Measurements from ENCODE around the gene PML. TPM values are rescaled to one million over a fixed set of nuclear protein-coding genes. Genes with fewer than 3 reads are reported as not detected.

PML gene
- total and polyA plus RNA-seq, 2 experiments from 2014 or later: 15.7 to 29.9 TPM

DNA sequence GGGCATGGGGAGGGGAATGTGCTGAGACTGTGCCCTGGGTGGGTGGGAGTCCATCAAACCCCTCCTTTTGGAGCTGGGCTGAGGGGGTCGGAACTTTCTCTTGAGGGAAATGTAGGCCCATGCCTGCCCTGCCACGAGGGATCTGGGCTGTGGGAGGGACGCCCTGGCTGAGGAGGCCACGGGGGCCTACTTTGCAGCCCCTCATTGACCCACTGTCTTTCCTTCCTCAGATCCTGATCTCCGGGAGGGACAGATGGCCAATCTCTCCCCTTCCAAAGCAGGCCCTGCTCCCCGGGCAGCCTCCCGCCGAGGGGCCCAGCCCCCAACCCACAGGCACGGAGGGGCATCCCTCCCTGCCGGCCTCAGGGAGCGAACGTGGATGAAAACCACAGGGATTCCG lies 42.9 kb upstream of the PML start:
- H2AFZ ChIP-seq: no peak overlapping the region
- no peak overlapping the region for H3K4me2 ChIP-seq
- no peaks in the 10 kb centered on the region for H3K27me3 ChIP-seq
- peaks cover 14% of the 10 kb centered on the region for H3K4me1 ChIP-seq (ENCODE audit: insufficient read depth)
- H3K36me3 ChIP-seq (replicated peaks; ENCODE audit: insufficient read depth, low read depth): no peaks in the 10 kb centered on the region
- WGBS (ENCODE audit: low lambda C conversion rate, missing lambda C conversion rate): 43% methylated on average over 10 of the region's 13 CpGs
- peak overlapping the region; percentile 88 for H3K27ac ChIP-seq
- H4K20me1 ChIP-seq (ENCODE audit: insufficient read depth, poor library complexity, severe bottlenecking): no peaks in the 10 kb centered on the region
- H3K9me2 ChIP-seq (replicated peaks; ENCODE audit: insufficient read depth): no peaks in the 10 kb centered on the region
- TF ChIP-seq CTCF (IDR thresholded peaks at IDR 0.05; ENCODE audit: poor library complexity) (no peak), EZH2 (IDR thresholded peaks at IDR 0.05; ENCODE audit: borderline replicate concordance) (no peak), EZH2phosphoT487 (IDR thresholded peaks at IDR 0.05; ENCODE audit: low read depth, severe bottlenecking, unreplicated experiment) (no peak)
- H3K9me3 ChIP-seq (ENCODE audit: low read depth): no peaks in the 10 kb centered on the region
- DNase-seq (ENCODE audit: low spot score): no peak
- no peaks in the 10 kb centered on the region for H3K79me2 ChIP-seq
- H3K4me3 ChIP-seq: no peak overlapping the region

DNA sequence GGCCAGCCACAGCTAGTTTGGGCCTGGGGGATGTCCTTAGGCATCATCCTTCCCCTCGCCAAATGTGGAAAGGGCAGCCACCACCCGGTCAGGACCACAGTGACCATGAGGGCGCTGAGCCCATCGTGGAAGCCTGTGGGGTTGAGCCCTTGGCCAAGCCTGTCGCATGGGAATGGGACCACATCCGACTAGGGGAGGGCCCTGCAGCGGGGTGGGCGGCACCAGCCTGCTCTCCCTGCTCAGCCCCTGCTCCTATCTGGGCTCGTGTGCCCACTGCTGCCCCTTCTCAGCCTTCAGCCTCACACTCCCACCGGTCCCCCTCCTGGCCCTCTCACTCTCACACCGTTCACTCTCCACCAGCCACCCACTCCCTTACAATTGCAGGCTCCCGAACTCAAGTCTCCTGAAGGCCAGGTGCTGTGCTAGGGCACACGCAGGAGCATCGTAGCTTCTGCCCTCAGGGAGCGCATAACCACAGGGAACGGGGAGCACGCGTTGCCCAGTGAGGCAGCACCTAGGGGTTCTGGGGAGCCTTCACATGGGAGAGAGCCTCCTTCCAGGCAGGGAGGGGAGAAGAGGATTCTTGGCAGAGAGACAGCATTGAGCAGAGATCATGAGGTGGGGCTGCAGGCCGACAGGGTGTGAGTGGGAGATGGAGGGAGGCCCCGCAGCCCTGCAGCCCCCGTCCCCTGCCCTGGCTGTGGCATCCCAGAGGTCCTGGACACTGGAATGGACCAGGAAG lies 42.2 kb upstream of the PML start:
- WGBS (ENCODE audit: low lambda C conversion rate, missing lambda C conversion rate): 91% methylated on average over 20 of the region's 21 CpGs
- no peak for DNase-seq (ENCODE audit: low spot score)
- Histone ChIP-seq H3K36me3 (replicated peaks; ENCODE audit: insufficient read depth, low read depth) (no peaks in the 10 kb centered on the region), H3K4me1 (ENCODE audit: insufficient read depth) (peaks cover 14% of the 10 kb centered on the region), H3K4me3 (no peak overlapping the region), H4K20me1 (ENCODE audit: insufficient read depth, poor library complexity, severe bottlenecking) (no peaks in the 10 kb centered on the region), H3K4me2 (no peak overlapping the region), H3K9me3 (ENCODE audit: low read depth) (no peaks in the 10 kb centered on the region), H3K27me3 (no peaks in the 10 kb centered on the region), H2AFZ (no peak overlapping the region), H3K27ac (peak overlapping the region; percentile 88), H3K9me2 (replicated peaks; ENCODE audit: insufficient read depth) (no peaks in the 10 kb centered on the region), H3K79me2 (no peaks in the 10 kb centered on the region)
- TF ChIP-seq EZH2 (IDR thresholded peaks at IDR 0.05; ENCODE audit: borderline replicate concordance): no peak

DNA sequence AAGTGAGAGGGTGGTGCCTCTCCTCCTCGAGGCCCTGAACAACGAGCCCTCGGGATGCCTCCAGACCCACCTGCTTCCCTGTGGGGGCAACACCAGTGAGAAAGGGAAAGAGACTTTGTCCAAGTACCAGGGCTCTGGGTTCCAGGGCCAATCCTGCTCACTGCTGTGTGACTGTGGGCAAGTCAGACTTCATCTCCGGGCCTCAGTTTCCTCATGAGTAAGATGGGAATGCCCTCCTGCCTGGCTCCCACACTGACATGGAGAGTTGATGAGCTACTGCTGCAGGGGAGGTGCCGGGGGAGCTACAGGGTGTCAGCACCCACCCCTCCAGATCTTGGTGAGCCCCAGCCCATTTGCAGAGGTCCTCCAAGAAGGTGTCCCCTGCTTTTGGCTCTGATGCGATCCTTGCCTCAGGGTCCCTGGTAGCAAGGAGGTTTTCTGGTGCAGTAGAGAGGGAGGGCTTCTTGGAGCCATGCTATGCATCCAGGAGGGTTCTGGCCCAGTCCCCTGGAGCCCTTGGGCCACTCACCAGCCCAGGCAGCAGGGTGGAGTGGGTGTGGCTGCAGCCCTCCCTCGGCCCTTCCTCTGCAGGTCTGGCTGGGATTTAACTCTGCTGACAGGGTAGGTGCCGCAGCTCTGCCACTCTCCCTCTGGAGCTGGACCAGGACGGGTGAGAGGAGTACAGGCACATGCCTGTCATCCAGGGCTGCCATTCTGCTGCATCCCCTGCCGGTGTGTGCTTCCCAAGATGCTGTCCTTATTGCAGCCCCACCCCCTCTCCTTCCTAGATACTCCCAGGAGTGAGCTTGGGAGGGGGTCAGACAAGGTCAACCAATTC lies 41.4 kb upstream of the PML start:
- no peak for DNase-seq (ENCODE audit: low spot score)
- no peak overlapping the region for H3K4me2 ChIP-seq
- H3K27ac ChIP-seq: no peak overlapping the region
- peaks cover 14% of the 10 kb centered on the region for H3K4me1 ChIP-seq (ENCODE audit: insufficient read depth)
- TF ChIP-seq EZH2phosphoT487 (IDR thresholded peaks at IDR 0.05; ENCODE audit: low read depth, severe bottlenecking, unreplicated experiment) (no peak), CTCF (IDR thresholded peaks at IDR 0.05; ENCODE audit: poor library complexity) (no peak), EZH2 (IDR thresholded peaks at IDR 0.05; ENCODE audit: borderline replicate concordance) (no peak)
- no peaks in the 10 kb centered on the region for H3K9me3 ChIP-seq (ENCODE audit: low read depth)
- H3K27me3 ChIP-seq: no peaks in the 10 kb centered on the region
- 77% methylated on average over 10 of the region's 10 CpGs for WGBS (ENCODE audit: low lambda C conversion rate, missing lambda C conversion rate)
- H3K36me3 ChIP-seq (replicated peaks; ENCODE audit: insufficient read depth, low read depth): no peaks in the 10 kb centered on the region
- no peak overlapping the region for H2AFZ ChIP-seq
- no peaks in the 10 kb centered on the region for H4K20me1 ChIP-seq (ENCODE audit: insufficient read depth, poor library complexity, severe bottlenecking)
- H3K9me2 ChIP-seq (replicated peaks; ENCODE audit: insufficient read depth): no peaks in the 10 kb centered on the region
- no peaks in the 10 kb centered on the region for H3K79me2 ChIP-seq
- H3K4me3 ChIP-seq: no peak overlapping the region

All from hepatocyte (in vitro differentiated cells).